Measurements from ENCODE around the gene FOXO3. TPM values are rescaled to one million over a fixed set of nuclear protein-coding genes. Genes with fewer than 3 reads are reported as not detected.

FOXO3 gene
- polyA plus RNA-seq, 1 of the 3 experiments (the other 2 are of a cell fraction), result 8.1 TPM

DNA sequence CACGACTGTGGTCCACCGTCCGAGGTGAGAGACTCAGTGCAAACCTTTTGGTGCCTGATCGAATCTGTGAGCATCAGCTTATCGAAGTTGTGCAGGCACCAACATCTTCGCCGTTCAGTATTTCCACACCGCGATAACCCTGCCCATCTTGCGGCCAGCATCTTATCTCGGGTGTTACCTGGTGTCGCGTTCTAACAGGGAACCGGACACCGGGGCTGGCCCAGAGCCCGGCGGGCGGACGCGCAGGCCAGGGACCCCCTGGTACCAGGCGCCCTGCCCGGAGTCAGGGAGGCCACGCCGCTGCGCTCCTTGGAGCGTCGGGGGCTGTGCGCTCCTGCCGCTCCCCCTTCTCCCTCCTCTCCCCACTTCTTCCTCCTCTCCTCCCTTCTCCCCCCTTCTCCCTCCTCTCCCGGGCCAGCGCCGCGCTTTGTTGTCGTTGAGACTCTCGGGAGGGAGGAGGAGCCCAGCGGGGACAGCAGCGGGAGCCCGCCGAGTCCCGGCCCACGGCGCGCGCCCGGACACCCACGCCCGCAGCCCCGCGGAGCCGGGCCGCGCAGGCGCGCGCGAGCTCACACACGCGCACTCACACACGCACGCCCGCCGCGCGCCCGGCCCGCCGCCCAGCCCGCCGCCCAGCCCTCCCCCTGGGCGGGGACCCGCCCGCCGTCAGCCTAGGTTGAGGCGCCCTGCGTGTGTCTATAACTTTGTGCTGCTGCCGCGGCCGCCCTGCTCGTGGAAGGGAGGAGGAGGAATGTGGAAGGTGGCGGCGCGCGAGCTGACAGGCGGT is 1.4 kb upstream of the FOXO3 start:
- no peaks in the 10 kb centered on the region for H3K9me2 ChIP-seq
- 0 out of 2 replicates have a peak, but pooled peaks cover 3% of the 10 kb centered on the region for H3K9me3 ChIP-seq
- peak; percentile 85 for DNase-seq
- peak overlapping the region; percentile 91 to 96 for H3K4me3 ChIP-seq (ENCODE audit: low read depth in 2 of 2, low read length in 1 of 2)
- H3K79me2 ChIP-seq (ENCODE audit: insufficient read depth), result peaks cover 25% of the 10 kb centered on the region
- TF ChIP-seq, protein P1, sequence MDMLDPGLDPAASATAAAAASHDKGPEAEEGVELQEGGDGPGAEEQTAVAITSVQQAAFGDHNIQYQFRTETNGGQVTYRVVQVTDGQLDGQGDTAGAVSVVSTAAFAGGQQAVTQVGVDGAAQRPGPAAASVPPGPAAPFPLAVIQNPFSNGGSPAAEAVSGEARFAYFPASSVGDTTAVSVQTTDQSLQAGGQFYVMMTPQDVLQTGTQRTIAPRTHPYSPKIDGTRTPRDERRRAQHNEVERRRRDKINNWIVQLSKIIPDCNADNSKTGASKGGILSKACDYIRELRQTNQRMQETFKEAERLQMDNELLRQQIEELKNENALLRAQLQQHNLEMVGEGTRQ (IDR thresholded peaks at IDR 0.05; ENCODE audit: borderline replicate concordance, low read depth, low read length), result no peak
- TF ChIP-seq NRF1 (IDR thresholded peaks at IDR 0.05; ENCODE audit: low read depth, low read length) (peak; percentile 72), RAD21 (IDR thresholded peaks at IDR 0.05; ENCODE audit: low read length) (peak; percentile 7; the same call in 1 of the 2 replicates), SIN3A (IDR thresholded peaks at IDR 0.05; ENCODE audit: borderline replicate concordance, low read depth, low read length) (peak; percentile 29; the same call in 1 of the 2 replicates), CHD2 (IDR thresholded peaks at IDR 0.05; ENCODE audit: low read length, partially characterized antibody) (peak; percentile 20), GABPA (IDR thresholded peaks at IDR 0.05; ENCODE audit: low read depth) (no peak), NFIC (IDR thresholded peaks at IDR 0.05; ENCODE audit: borderline replicate concordance) (0 out of 2 replicates have a peak, but pooled peaks have one; percentile 5)
- TF ChIP-seq, protein P2, sequence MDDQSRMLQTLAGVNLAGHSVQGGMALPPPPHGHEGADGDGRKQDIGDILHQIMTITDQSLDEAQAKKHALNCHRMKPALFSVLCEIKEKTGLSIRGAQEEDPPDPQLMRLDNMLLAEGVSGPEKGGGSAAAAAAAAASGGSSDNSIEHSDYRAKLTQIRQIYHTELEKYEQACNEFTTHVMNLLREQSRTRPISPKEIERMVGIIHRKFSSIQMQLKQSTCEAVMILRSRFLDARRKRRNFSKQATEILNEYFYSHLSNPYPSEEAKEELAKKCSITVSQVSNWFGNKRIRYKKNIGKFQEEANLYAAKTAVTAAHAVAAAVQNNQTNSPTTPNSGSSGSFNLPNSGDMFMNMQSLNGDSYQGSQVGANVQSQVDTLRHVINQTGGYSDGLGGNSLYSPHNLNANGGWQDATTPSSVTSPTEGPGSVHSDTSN (IDR thresholded peaks at IDR 0.05), result peak; percentile 71
- POLR2A ChIA-PET, result interaction anchor here (0.7 to 4.8 kb wide), 6 partner anchors 70 to 289 kb away, joined by 3 to 69 read pairs (median 4); partner anchors contain the start of gene ARMC2
- H3K27ac ChIP-seq (ENCODE audit: low read depth in 2 of 2, low read length in 1 of 2), result peak overlapping the region; percentile 96 to 97
- under 1% methylated on average over 38 of the region's 84 CpGs for WGBS (ENCODE audit: low lambda C conversion rate)
- no peaks in the 10 kb centered on the region for H3K27me3 ChIP-seq (ENCODE audit: insufficient read depth)
- H3K36me3 ChIP-seq (replicated peaks in 1 of 2; ENCODE audit: control insufficient read depth in 1 of 2, insufficient read depth in 2 of 2, low read length in 1 of 2), result peaks cover 0 to 3% of the 10 kb centered on the region in 2 experiments
- H3K9ac ChIP-seq, result peak overlapping the region; percentile 94
- peaks cover 16% of the 10 kb centered on the region for H3F3A ChIP-seq (replicated peaks; ENCODE audit: insufficient read depth)
- H3K4me1 ChIP-seq (ENCODE audit: control insufficient read depth in 1 of 2, insufficient read depth in 2 of 2, low read depth in 1 of 2, low read length in 1 of 2), result peaks cover under 1 to 20% of the 10 kb centered on the region in 2 experiments; a peak in 2 of 4 replicates
- H3K4me2 ChIP-seq, result peak overlapping the region; percentile 99
- H2AFZ ChIP-seq (ENCODE audit: low read depth), result peak overlapping the region; percentile 90
- peaks cover 20% of the 10 kb centered on the region; the same call in 1 of the 2 replicates for H4K20me1 ChIP-seq (ENCODE audit: insufficient read depth)
- CTCF ChIA-PET, result interaction anchor here (0.8 to 7.1 kb wide), 14 partner anchors 16 to 514 kb away, joined by 3 to 52 read pairs (median 4); no protein-coding TSS in a partner anchor

DNA sequence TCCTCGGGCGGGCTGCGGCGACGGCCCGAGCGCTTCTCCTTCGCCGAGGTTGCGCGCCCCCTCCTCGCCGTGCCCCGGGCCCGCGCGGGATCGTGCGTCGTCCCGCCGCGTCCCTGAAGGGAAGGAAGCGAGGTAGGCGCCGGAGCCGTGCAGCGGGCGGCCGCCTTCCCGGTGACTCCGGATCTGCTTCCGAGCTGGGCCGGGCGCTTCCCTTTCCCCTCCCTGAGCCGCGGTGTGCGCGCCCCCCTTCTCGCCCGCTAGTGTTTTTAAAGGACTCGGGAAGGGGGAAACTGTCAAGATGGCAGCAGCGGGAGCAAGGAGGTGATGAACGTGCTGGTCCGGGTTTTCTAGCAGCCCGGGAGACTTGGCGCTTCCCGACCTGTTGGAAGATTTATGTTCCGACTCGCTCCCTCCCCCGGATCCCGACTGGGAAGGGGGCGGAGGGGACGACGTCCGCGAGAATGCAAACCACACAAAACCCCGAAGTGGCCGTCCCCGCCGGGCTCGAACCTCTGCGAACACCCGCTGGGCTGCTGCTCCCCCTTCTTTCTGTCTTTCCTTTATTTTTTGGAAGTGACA is 744 bp upstream of the FOXO3 start:
- Histone ChIP-seq H2AFZ (ENCODE audit: low read depth) (peak overlapping the region; percentile 85), H3K27ac (ENCODE audit: low read depth in 2 of 2, low read length in 1 of 2) (peak overlapping the region; percentile 96 to 97), H3K4me2 (peak overlapping the region; percentile 99), H3K4me3 (ENCODE audit: low read depth in 2 of 2, low read length in 1 of 2) (peak overlapping the region; percentile 91 to 96), H3K4me1 (ENCODE audit: control insufficient read depth in 1 of 2, insufficient read depth in 2 of 2, low read depth in 1 of 2, low read length in 1 of 2) (peaks cover 7 to 26% of the 10 kb centered on the region in 2 experiments; a peak in 3 of 4 replicates), H3F3A (replicated peaks; ENCODE audit: insufficient read depth) (peaks cover 23% of the 10 kb centered on the region), H3K27me3 (ENCODE audit: insufficient read depth) (no peaks in the 10 kb centered on the region), H3K9ac (peak overlapping the region; percentile 94), H3K9me3 (0 out of 2 replicates have a peak, but pooled peaks cover 3% of the 10 kb centered on the region), H3K79me2 (ENCODE audit: insufficient read depth) (peaks cover 29% of the 10 kb centered on the region), H3K9me2 (no peaks in the 10 kb centered on the region), H3K36me3 (replicated peaks in 1 of 2; ENCODE audit: control insufficient read depth in 1 of 2, insufficient read depth in 2 of 2, low read length in 1 of 2) (peaks cover 0 to 3% of the 10 kb centered on the region in 2 experiments), H4K20me1 (ENCODE audit: insufficient read depth) (peaks cover 27% of the 10 kb centered on the region; the same call in 1 of the 2 replicates)
- ChIA-PET CTCF (interaction anchor here (0.8 to 7.1 kb wide), 12 partner anchors 10 to 513 kb away, joined by 3 to 52 read pairs (median 4); no protein-coding TSS in a partner anchor), POLR2A (interaction anchor here (0.7 to 4.8 kb wide), 11 partner anchors 14 to 535 kb away, joined by 3 to 69 read pairs (median 4); partner anchors contain the start of genes ARMC2 and SESN1)
- peak; percentile 70 for DNase-seq
- under 1% methylated on average over 41 of the region's 64 CpGs for WGBS (ENCODE audit: low lambda C conversion rate)
- TF ChIP-seq MXI1 (IDR thresholded peaks at IDR 0.05; ENCODE audit: low read depth, low read length) (peak; percentile 34), RAD21 (IDR thresholded peaks at IDR 0.05; ENCODE audit: low read length) (peak; percentile 16; the same call in 1 of the 2 replicates), ELF1 (IDR thresholded peaks at IDR 0.05) (no peak), FOXJ3 (CRISPR knock-in tag; IDR thresholded peaks at IDR 0.05) (no peak), YY1 (IDR thresholded peaks at IDR 0.05; ENCODE audit: low read depth) (peak; percentile 76; the same call in 1 of the 2 replicates), FOXM1 (IDR thresholded peaks at IDR 0.05; ENCODE audit: low read depth) (peak; percentile 25; the same call in 1 of the 2 replicates), GABPA (IDR thresholded peaks at IDR 0.05; ENCODE audit: low read depth) (peak; percentile 58; the same call in 1 of the 2 replicates)
- TF ChIP-seq, protein P2 (IDR thresholded peaks at IDR 0.05), result peak; percentile 82
- TF ChIP-seq, protein P3, sequence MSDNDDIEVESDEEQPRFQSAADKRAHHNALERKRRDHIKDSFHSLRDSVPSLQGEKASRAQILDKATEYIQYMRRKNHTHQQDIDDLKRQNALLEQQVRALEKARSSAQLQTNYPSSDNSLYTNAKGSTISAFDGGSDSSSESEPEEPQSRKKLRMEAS (IDR thresholded peaks at IDR 0.05; ENCODE audit: low read depth), result 0 out of 2 replicates have a peak, but pooled peaks have one; percentile 34
- TF ChIP-seq, protein P4, sequence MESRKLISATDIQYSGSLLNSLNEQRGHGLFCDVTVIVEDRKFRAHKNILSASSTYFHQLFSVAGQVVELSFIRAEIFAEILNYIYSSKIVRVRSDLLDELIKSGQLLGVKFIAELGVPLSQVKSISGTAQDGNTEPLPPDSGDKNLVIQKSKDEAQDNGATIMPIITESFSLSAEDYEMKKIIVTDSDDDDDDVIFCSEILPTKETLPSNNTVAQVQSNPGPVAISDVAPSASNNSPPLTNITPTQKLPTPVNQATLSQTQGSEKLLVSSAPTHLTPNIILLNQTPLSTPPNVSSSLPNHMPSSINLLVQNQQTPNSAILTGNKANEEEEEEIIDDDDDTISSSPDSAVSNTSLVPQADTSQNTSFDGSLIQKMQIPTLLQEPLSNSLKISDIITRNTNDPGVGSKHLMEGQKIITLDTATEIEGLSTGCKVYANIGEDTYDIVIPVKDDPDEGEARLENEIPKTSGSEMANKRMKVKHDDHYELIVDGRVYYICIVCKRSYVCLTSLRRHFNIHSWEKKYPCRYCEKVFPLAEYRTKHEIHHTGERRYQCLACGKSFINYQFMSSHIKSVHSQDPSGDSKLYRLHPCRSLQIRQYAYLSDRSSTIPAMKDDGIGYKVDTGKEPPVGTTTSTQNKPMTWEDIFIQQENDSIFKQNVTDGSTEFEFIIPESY (IDR thresholded peaks at IDR 0.05; ENCODE audit: borderline replicate concordance, low read depth), result no peak

All from SK-N-SH (cell line).